Astrocyte (in vitro differentiated cells and primary cell): ENCODE results near the gene PRKCD. TPM values are rescaled to one million over a fixed set of nuclear protein-coding genes. Genes with fewer than 3 reads are reported as not detected.
A peak's percentile ranks its signal among the peaks of the same experiment; 100 is the strongest.

Experiments used
- DNase-seq: peaks from one replicate; pipeline ENCODE4 v3.0.0-alpha.2; 2010; ENCODE audit warnings: low read depth
- FAIRE-seq: peaks from 2 replicates; lab custom pipeline; 2011; peaks lifted over from hg19 to GRCh38; lab: Jason Lieb, UNC
- H2AFZ ChIP-seq: 2 replicates; pipeline ENCODE4 v1.6.0; 2012; ENCODE audit warnings: low read depth, low read length, inconsistent platforms
- H3K27ac ChIP-seq: 2 replicates; pipeline ENCODE4 v1.5.1; 2011; ENCODE audit warnings: low read depth, low read length, inconsistent platforms
- H3K27me3 ChIP-seq: 2 replicates; pipeline ENCODE4 v1.6.0; 2011; ENCODE audit warnings: low read length, inconsistent platforms; ENCODE audit not compliant: insufficient read depth
- H3K36me3 ChIP-seq: 2 replicates; pipeline ENCODE4 v1.5.1; 2011; ENCODE audit warnings: low read length, inconsistent platforms; ENCODE audit not compliant: insufficient read depth
- H3K4me1 ChIP-seq: 2 replicates; pipeline ENCODE4 v1.5.1; 2011; ENCODE audit warnings: low read length, inconsistent platforms; ENCODE audit not compliant: insufficient read depth
- H3K4me2 ChIP-seq: 2 replicates; pipeline ENCODE4 v1.6.0; 2012; ENCODE audit warnings: low read length, inconsistent platforms
- H3K4me3 ChIP-seq: 2 replicates; pipeline ENCODE4 v1.5.1; 2011; ENCODE audit warnings: low read depth, mild to moderate bottlenecking, low read length, inconsistent platforms; ENCODE audit not compliant: insufficient read depth
- H3K79me2 ChIP-seq: 2 replicates; pipeline ENCODE4 v1.6.0; 2012; ENCODE audit warnings: mild to moderate bottlenecking, low read length, inconsistent platforms; ENCODE audit not compliant: insufficient read depth
- H3K9ac ChIP-seq: 2 replicates; pipeline ENCODE4 v1.6.0; 2012; ENCODE audit warnings: mild to moderate bottlenecking, low read length, inconsistent platforms
- H3K9me3 ChIP-seq: 2 replicates; pipeline ENCODE4 v1.5.1; 2012; ENCODE audit warnings: low read depth, mild to moderate bottlenecking, low read length, inconsistent platforms; ENCODE audit not compliant: insufficient read depth
- H4K20me1 ChIP-seq: 2 replicates; pipeline ENCODE4 v1.6.0; 2012; ENCODE audit warnings: low read length, inconsistent platforms; ENCODE audit not compliant: insufficient read depth
- H3K27ac Mint-ChIP-seq: one replicate; pipeline ENCODE4 v1.8.0; 2021; ENCODE audit warnings: mild to moderate bottlenecking, mixed read lengths; ENCODE audit not compliant: unreplicated experiment
- H3K27me3 Mint-ChIP-seq: one replicate; pipeline ENCODE4 v1.8.0; 2021; ENCODE audit warnings: low read depth, mixed read lengths; ENCODE audit not compliant: unreplicated experiment
- H3K36me3 Mint-ChIP-seq: one replicate; pipeline ENCODE4 v1.8.0; 2021; ENCODE audit warnings: low read depth, mixed read lengths; ENCODE audit not compliant: unreplicated experiment
- H3K4me1 Mint-ChIP-seq: one replicate; pipeline ENCODE4 v1.8.0; 2021; ENCODE audit warnings: low read depth, mixed read lengths; ENCODE audit not compliant: unreplicated experiment
- H3K4me3 Mint-ChIP-seq: one replicate; pipeline ENCODE4 v1.8.0; 2021; ENCODE audit warnings: mild to moderate bottlenecking, moderate library complexity, mixed read lengths; ENCODE audit not compliant: unreplicated experiment
- H3K9me3 Mint-ChIP-seq: one replicate; pipeline ENCODE4 v1.8.0; 2021; ENCODE audit warnings: mild to moderate bottlenecking, mixed read lengths; ENCODE audit not compliant: unreplicated experiment
- EZH2 ChIP-seq: IDR thresholded peaks from 2 replicates; pipeline ENCODE4 v1.6.1; 2012; ENCODE audit warnings: mild to moderate bottlenecking, low read length, inconsistent platforms; ENCODE audit not compliant: insufficient read depth
- total RNA-seq: library from RNA; stranded (reverse); gene quantifications from 2 replicates; pipeline ENCODE4 v1.2.1, GENCODE V29; 2021
- TF ChIP-seq, protein P1 (sequence below): IDR thresholded peaks from 2 replicates; pipeline ENCODE4 v1.5.1; 2011; ENCODE audit warnings: low read depth, mild to moderate bottlenecking, inconsistent platforms, low read length, moderate library complexity; ENCODE audit not compliant: insufficient read depth

Gene PRKCD
- total RNA-seq, 1 donor from 2014 or later = 25.4 TPM

DNA sequence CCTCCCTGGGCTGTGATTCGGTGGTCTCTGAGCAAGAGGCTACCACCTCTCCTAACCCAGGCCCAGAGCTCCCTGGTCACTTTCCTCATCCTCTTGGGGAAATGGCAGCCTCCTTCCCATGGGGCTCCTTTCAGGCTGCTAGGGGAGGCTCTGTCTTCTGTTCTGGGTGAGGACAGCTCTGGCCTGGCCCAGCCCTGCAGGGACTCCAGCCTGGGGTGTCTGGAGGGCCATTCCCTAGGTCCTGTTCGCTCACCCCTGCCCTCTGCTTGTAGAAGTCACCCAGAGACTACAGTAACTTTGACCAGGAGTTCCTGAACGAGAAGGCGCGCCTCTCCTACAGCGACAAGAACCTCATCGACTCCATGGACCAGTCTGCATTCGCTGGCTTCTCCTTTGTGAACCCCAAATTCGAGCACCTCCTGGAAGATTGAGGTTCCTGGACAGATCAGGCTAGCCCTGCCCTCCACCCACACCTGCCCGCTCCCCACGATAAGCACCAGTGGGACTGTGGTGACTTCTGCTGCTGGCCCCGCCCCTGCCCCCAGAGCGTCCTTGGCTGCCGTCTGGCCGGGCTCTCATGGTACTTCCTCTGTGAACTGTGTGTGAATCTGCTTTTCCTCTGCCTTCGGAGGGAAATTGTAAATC, 30.9 kb downstream of the PRKCD start:
- Mint-ChIP-seq H3K4me1 (peaks cover 13% of the 10 kb centered on the region), H3K4me3 (no peak overlapping the region), H3K27ac (no peak overlapping the region), H3K27me3 (peaks cover 4% of the 10 kb centered on the region), H3K9me3 (no peaks in the 10 kb centered on the region), H3K36me3 (peaks cover 10% of the 10 kb centered on the region)
- Histone ChIP-seq H3K79me2 (no peaks in the 10 kb centered on the region), H3K9me3 (no peaks in the 10 kb centered on the region), H3K36me3 (no peaks in the 10 kb centered on the region), H4K20me1 (no peaks in the 10 kb centered on the region), H3K27ac (no peak overlapping the region), H3K9ac (no peak overlapping the region), H3K4me3 (no peak overlapping the region), H2AFZ (no peak overlapping the region), H3K4me2 (no peak overlapping the region), H3K4me1 (peaks cover 16% of the 10 kb centered on the region), H3K27me3 (no peaks in the 10 kb centered on the region)
- TF ChIP-seq EZH2 = no peak
- TF ChIP-seq, protein P1, sequence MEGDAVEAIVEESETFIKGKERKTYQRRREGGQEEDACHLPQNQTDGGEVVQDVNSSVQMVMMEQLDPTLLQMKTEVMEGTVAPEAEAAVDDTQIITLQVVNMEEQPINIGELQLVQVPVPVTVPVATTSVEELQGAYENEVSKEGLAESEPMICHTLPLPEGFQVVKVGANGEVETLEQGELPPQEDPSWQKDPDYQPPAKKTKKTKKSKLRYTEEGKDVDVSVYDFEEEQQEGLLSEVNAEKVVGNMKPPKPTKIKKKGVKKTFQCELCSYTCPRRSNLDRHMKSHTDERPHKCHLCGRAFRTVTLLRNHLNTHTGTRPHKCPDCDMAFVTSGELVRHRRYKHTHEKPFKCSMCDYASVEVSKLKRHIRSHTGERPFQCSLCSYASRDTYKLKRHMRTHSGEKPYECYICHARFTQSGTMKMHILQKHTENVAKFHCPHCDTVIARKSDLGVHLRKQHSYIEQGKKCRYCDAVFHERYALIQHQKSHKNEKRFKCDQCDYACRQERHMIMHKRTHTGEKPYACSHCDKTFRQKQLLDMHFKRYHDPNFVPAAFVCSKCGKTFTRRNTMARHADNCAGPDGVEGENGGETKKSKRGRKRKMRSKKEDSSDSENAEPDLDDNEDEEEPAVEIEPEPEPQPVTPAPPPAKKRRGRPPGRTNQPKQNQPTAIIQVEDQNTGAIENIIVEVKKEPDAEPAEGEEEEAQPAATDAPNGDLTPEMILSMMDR = no peak
- FAIRE-seq (no peak), DNase-seq (no peak)

DNA sequence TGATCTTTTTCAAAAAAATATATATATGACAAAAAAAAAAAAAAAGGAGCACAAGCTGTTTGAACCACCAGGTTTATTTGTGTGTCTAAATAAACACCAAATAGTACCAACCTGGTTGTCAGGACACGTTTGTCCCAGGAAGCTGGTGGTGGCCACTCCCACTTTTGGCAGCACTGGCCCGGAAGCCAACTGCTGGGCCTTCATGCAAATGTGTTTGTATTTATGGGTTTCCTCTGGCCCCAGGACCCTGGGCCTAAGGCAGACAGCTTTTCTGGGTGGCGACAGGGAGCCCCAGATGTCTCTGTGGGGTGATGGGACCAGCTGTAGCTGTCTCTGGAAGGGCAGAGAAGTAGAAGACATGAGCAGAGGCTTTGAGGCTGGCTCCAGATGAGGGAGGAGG, 31.6 kb downstream of the PRKCD start:
- Histone ChIP-seq H3K79me2 (no peaks in the 10 kb centered on the region), H3K4me1 (peaks cover 15% of the 10 kb centered on the region), H4K20me1 (no peaks in the 10 kb centered on the region), H3K27me3 (no peaks in the 10 kb centered on the region), H3K9ac (no peak overlapping the region), H3K36me3 (no peaks in the 10 kb centered on the region), H2AFZ (no peak overlapping the region), H3K9me3 (no peaks in the 10 kb centered on the region), H3K4me2 (no peak overlapping the region), H3K4me3 (no peak overlapping the region), H3K27ac (no peak overlapping the region)
- H3K27ac Mint-ChIP-seq = no peak overlapping the region
- H3K36me3 Mint-ChIP-seq = peaks cover 5% of the 10 kb centered on the region
- peaks cover 9% of the 10 kb centered on the region for H3K4me1 Mint-ChIP-seq
- FAIRE-seq (no peak), DNase-seq (no peak)
- no peaks in the 10 kb centered on the region for H3K9me3 Mint-ChIP-seq
- TF ChIP-seq, protein P1 = no peak
- TF ChIP-seq EZH2 = no peak
- H3K4me3 Mint-ChIP-seq = no peak overlapping the region
- H3K27me3 Mint-ChIP-seq = peaks cover 4% of the 10 kb centered on the region

DNA sequence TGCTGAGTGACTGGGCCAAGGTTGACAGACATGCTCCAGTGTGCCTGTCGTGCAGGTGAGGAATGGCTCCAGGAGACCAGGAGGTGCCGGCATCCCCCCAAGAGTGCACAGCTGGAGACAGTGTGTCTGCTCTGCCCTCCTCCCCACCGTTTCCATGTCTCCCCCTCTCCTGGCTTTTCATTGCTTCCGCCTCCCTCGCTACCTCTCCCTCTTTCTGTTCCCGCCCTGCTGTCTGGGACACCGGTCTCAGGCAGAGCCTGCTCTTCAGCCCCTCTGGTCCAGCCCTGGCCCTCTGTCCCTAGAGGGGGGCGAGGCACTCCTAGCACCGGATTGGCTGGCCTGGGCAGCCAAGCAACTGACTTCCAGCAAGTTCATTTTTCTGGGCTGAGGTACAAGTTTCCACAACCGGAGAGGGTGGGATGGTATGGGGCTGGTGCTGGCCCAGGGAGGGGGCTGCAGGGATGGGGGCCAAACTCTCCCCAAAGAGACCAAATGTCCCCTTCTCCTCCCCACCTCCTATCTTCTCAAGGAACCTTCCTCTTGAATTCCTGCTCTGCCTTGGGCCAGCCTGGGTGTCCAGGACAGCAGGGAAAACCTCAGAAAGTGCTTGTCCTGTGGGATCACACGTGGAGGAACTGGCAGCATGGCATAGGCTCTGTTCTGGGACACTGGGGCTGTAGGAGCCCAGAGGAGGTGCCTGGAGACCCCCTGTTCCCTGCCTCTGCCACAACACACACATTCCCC, 32.6 kb downstream of the PRKCD start:
- Histone ChIP-seq H2AFZ (peak overlapping the region; percentile 37), H3K4me1 (peaks cover 14% of the 10 kb centered on the region), H3K79me2 (no peaks in the 10 kb centered on the region), H3K9ac (no peak overlapping the region), H3K4me3 (no peak overlapping the region), H3K4me2 (no peak overlapping the region), H3K27me3 (no peaks in the 10 kb centered on the region), H3K9me3 (no peaks in the 10 kb centered on the region), H4K20me1 (no peaks in the 10 kb centered on the region), H3K27ac (no peak overlapping the region), H3K36me3 (no peaks in the 10 kb centered on the region)
- Mint-ChIP-seq H3K9me3 (no peaks in the 10 kb centered on the region), H3K4me3 (no peak overlapping the region), H3K27ac (no peak overlapping the region), H3K4me1 (peaks cover 8% of the 10 kb centered on the region), H3K27me3 (peaks cover 5% of the 10 kb centered on the region), H3K36me3 (peaks cover 5% of the 10 kb centered on the region)
- no peak for DNase-seq
- TF ChIP-seq, protein P1 = no peak
- TF ChIP-seq EZH2 = no peak
- FAIRE-seq = no peak
